IPS-NIHi11 (cell line): Measurements from ENCODE around the gene KIDINS220.
A peak's percentile ranks its signal among the peaks of the same experiment; 100 is the strongest.

Experiments
- DNase-seq: peaks from one replicate; pipeline ENCODE4 v3.0.0; 2012; ENCODE audit warnings: mixed read lengths, low spot score

The KIDINS220 gene

DNA sequence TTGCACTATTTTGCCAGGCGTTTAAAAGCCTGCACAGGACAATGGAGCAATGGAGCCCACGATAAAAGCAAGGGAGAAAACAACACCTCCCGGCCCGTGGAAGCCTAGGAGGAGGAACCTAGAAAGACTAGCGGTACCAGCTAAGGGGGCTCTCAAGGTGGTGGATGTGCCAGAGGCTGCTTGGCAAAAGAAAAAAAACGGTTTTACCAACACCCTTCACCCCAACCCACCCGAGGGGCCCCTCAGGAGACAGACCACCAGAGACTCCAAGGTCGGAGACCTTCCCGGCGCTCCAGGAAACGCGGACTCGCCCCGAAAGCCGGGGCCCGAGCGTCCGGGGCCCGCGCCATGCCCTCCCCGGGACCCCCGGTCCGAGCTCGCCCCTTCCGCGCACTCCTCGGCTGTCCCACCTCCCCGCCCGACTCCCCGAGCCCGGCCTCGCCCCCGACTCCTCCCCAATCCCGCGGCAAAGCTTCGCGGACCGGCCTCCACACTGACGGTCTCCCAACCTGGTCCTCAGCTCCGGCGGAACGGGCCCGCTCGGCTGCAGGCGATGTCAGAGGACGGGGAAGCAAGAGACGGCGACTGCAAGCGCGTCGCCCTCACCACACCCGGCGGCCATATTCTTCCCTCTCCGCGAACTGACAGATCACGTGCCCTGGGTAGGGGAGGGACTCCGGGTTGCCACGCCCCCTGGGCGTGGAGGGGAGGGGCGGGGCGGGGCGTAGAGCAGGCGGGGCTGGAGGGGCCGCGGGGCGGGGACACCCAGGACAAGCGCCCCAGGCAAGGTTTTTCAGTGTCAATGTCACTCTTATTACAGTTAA, at the start of gene KIDINS220:
KIDINS220 (minus strand) TSS at position 643 of the 824 bp plus-strand sequence. CDS start 10,520 bp downstream, outside the sequence.
- DNase-seq: peak; percentile 100

GRCh38 chr2:8886876-8887275, 49.5 kb upstream of the KIDINS220 start:
- DNase-seq: no peak

- no peak for DNase-seq
These were observed 48.7 kb upstream of the KIDINS220 start for GRCh38 chr2:8886202-8886518.

GRCh38 chr2:8885449-8886201, 48.2 kb upstream of the KIDINS220 start:
- no peak for DNase-seq

DNA sequence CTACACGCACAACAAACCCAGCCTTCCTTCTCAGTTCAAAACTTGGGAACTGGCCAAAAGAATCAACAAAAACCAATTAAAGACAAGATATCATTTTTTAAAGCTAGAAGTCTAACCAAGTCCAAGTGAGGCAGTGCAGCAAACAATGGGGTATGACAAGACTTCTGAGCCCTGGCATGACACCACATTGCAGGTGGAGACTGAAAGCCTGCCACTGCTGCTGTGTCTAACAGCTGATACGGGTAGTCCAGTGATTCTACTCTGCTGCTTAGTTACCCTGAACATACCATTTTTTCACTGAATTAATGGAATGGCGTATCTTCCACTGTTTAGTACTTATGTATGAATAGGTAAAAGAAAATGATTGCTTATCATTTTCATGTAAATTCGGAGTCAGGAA, 47.4 kb upstream of the KIDINS220 start:
- DNase-seq: no peak

- peak; percentile 62 for DNase-seq
These were observed 44.7 kb upstream of the KIDINS220 start for GRCh38 chr2:8882094-8882493.

- no peak for DNase-seq
These were observed 40.5 kb upstream of the KIDINS220 start for GRCh38 chr2:8877894-8878293.

DNA sequence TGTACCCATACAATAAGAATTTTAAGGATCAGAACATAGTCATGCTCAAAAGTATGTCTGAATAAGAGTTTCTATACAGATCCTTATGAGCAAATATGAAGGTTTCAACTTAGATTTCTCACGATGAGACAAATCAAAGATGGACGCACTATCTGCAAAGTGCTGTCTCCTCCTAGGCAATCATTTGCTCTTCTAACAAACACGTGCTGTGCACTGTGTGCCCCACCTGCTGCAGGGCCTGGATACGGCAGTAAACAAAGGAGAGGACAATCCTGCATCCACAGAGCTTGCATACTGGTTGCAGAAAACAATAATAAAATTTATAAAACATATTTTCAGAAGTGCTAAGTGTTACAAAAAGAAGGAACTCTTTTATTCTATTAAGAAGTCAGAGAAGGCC, 39.9 kb upstream of the KIDINS220 start:
- no peak for DNase-seq

- DNase-seq: no peak
These were observed 39.2 kb upstream of the KIDINS220 start for GRCh38 chr2:8876628-8877027.

- peak; percentile 40 for DNase-seq
These were observed 35.5 kb upstream of the KIDINS220 start for GRCh38 chr2:8872821-8873432.

GRCh38 chr2:8870441-8870840, 33.0 kb upstream of the KIDINS220 start:
- no peak for DNase-seq

- DNase-seq: no peak
These were observed 29.9 kb upstream of the KIDINS220 start for GRCh38 chr2:8867363-8867762.

- DNase-seq: no peak
These were observed 26.0 kb upstream of the KIDINS220 start for GRCh38 chr2:8863331-8863953.

GRCh38 chr2:8862230-8862629, 24.8 kb upstream of the KIDINS220 start:
- no peak for DNase-seq

DNA sequence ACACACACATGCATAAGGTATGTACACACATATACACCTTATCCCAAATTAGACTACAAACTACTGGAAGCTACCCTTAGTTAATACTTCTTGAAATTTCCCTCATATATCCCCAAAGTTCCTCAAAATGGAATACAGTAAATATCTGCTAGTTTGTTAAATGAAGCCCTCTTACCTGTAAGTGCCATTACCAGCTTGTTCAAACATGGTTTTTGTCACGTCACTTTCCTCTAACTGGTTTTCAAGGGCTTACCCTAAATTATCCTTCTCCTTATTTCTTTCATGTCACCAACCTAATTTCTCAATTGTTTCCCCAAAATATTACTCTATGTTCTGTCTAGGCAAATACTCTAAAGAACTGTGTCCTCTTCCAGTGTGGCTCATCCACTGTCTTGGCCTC, 24.4 kb upstream of the KIDINS220 start:
- no peak for DNase-seq

GRCh38 chr2:8860239-8860638, 22.8 kb upstream of the KIDINS220 start:
- DNase-seq: no peak

GRCh38 chr2:8858910-8859309, 21.5 kb upstream of the KIDINS220 start:
- DNase-seq: no peak

DNA sequence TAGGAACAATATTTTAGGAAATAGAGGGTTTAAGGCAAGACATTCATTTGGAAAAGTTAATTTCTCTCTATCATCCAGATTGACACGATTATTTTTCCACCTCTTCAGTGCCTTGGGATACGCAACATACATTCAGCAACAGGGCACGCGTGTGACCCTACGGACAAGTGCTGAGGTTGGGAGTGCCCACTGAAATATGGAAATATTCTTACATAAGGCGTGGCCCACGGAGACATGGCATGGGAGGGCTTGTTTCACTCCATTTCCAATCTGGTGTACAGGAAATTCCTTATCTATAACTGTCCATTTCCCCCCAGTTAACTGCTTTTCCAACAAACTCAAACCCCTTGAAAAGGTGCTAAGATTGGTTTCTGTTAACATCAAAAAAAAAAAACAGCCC, 20.9 kb upstream of the KIDINS220 start:
- no peak for DNase-seq

DNA sequence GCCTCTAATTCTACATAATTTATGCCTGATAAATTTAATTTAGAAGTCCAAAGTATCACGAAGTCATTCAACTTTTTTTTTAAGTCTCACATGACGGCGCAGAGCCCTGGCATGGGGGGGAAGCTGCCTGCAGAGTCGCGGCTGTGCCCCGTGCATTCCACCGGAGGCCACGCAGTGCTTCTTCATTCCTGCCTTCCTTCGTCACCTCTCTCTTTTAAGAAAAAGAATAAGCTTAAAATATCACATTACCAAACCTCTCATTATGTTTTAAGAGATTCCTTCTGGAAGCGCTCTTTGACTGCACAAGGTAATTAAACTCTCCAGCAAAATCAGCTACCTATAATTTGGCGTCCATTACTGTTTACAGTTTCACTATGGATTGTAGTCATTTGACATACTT, 20.3 kb upstream of the KIDINS220 start:
- peak; percentile 41 for DNase-seq

GRCh38 chr2:8856176-8856575, 18.8 kb upstream of the KIDINS220 start:
- no peak for DNase-seq

DNA sequence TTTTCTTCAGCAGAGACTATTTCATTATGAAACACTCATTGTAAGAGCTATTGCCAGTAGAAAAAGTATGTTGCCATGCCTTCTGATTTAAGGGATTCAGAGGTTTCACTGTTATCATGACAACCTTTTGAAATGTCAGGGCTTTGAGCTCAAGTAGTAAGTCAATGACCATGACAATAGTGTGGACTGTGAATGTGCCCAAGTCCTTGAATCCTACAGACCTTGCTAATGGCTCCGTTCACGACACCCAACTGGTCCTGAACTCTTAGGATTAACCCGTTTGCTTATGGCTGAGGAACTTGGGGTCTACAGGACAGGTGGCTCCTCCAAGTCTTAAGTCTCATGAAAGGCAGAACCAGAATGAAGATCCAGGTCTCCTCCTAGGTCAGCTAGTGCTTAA, 17.6 kb upstream of the KIDINS220 start:
- no peak for DNase-seq

GRCh38 chr2:8853426-8853825, 16.0 kb upstream of the KIDINS220 start:
- no peak for DNase-seq
